Left colon (tissue), 2 donors: Measurements from ENCODE around the gene RBFA. TPM values are rescaled to one million over a fixed set of nuclear protein-coding genes. Genes with fewer than 3 reads are reported as not detected.

Experiments
- ATAC-seq: fragments of 200-7000 bp; cut with Tn5 transposase; one replicate; pipeline ENCODE4 v1.9.1; 2020; ENCODE audit warnings: mild to moderate bottlenecking, moderate library complexity
- DNase-seq, 2 donors: peaks; one replicate each; pipeline ENCODE4 v3.0.0-alpha.2; 2020
- intact Hi-C, 2 donors: fragments of 100-400 bp; cut with DNase I in 1 of 2; cut with micrococcal nuclease in 1 of 2; formaldehyde crosslinking; loops; one replicate each; pipeline versions ENCODE4 v1.11.2 to v1.14.0; 2022; cut with DNase I, micrococcal nuclease
- total RNA-seq, 2 donors: library from RNA; stranded (reverse); fragmentation: NEBNext Ultra II Directional; extraction: Animal tissue kit (Norgen Biotek cat#: 25700); gene quantifications; one replicate each; pipeline ENCODE4 v1.2.1, GENCODE V29; 2021
- donor health status: DM: no; HTN: no; CAD: no.
- donor health status: DM: yes; HTN: yes; CAD: no.

RBFA gene
- total RNA-seq, 2 donors from 2014 or later = 14.9 to 16.4 TPM

DNA sequence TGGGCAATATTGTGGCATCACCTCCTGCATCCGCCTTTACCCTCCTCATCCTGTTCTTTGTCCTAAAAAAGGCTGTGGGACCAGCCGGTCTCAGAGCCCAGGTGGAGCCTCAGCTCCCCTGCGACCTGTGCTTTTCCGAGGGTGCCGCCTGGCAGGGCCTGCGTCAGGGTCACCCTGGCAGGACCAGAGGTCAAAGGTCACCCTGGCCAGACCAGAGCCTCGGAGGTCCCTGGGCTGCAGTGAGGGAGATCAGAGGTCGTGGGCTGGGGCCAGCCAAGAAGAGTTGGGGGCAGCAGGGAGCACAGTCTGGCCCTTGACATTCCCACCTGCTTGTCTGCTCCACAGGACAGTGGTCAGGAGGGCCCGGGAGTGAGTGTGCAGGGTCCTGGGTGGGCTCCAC is 31.5 kb downstream of the RBFA start:
- ATAC-seq (no peak), DNase-seq (no peak)
- intact Hi-C loops = no loop called here

DNA sequence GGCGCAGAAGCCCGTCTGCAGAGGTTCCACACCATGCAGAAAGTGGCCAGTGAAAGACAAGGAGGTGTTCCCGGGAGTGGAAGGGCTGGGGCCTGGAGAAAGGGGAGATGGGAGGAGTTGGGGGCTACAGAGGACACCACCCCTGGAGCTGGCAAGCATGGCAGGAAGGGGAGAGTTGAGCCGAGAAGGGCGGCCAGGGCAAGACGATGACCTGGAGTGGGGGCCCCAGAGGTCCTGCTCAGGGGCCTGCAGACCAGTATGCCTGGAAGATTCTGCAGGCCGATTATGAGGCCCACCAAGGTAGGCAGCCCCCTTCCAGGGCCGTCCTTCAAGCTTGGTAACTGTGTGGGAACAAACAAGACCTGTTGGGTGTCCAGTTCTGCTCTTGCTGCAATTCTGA is 33.1 kb downstream of the RBFA start:
- intact Hi-C loops = no loop called here
- DNase-seq (no peak), ATAC-seq (no peak)

DNA sequence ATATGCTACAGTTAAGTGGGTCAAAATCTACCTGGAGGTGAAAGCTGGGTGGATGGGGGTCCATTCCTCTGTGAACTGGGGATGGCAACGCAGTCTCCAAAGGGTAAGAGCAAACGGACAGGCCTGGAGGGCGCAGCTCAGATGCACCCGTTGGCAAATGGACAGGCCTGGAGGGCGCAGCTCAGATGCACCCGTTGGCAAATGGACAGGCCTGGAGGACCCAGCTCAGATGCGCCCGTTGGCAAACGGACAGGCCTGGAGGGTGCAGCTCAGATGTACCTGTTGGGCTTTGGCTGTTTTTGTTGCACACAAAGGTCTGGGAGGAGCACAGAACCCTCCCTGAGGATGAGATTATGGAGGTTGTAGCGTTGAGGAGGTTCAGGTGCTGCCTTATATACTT is 33.7 kb downstream of the RBFA start:
- intact Hi-C loops = no loop called here

DNA sequence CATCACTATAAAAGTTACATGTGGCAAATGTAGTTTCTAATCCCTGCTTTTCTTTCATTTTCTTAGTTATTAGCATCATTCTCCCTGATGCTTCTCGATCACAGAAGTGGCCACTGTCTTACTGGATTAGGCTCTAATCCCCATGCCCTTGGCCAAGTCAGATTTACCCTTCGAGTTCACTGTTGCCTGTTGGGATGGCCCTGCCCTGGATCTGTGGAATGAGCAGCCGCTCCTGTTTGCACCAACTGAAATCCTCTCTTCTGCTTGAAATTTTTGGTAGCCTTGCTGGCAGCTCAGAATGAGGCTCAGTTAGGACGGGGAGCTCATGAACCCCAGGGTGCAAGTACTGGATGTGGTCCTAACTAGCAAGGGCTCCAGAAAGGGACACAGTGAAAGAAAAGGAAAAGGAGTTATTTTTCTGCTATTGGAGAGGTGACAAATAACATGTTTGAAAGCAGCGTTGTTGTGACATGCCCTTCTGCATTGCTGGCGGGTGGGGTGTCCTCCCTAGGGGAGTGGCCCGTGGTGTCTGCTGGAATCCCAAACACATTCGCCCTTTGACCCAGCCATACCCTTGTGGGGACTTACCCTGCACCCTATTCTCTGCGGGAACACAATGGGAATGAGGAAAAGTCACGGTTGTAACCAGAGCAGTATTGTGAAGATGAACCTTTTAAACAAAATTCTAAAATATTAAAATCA is 34.5 kb downstream of the RBFA start:
- DNase-seq (no peak), ATAC-seq (no peak)
- intact Hi-C loops = no loop called here

More for the DNA sequence above, 33.7 kb downstream of the RBFA start:
- DNase-seq = no peak
- ATAC-seq = no peak

DNA sequence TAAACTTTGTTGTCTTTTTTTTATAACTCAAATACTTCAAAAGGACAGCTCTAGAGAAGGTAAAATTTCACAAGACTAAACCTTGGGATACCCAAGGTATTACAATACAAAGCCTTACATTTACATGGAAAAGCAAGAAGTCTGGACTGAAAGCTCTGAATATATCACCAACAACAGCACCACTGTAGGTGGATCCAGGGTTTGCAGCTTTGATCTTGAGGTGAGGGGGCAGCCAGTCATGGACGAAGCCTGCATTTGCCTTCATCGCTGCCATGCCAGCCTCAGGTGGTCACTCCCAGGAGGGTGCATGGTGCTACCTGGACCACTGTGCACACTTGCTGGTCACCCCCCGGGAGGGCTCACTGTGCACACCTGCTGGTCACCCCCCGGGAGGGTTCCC is 36.6 kb downstream of the RBFA start:
- no peak for ATAC-seq
- intact Hi-C loops = no loop called here
- no peak for DNase-seq

DNA sequence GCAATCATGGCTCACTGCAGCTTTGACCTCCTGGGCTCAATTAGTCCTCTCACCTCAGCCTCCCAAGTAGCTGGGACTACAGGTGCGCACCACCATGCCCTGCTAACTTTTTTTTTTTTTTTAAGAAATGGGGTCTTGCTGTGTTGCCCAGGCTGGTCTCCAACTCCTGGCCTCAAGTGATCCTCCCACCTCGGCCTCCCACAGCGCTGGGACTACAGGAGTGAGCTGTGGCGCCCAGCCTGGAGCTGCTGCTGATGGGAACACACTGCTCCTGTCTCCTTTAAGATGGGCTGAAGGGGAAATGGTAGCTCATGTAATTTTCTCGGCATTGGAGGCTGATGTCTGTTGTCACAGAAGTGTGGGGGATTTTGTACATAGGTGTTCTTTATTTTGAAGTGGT is 39.9 kb downstream of the RBFA start:
- no peak for DNase-seq
- intact Hi-C loops = no loop called here

DNA sequence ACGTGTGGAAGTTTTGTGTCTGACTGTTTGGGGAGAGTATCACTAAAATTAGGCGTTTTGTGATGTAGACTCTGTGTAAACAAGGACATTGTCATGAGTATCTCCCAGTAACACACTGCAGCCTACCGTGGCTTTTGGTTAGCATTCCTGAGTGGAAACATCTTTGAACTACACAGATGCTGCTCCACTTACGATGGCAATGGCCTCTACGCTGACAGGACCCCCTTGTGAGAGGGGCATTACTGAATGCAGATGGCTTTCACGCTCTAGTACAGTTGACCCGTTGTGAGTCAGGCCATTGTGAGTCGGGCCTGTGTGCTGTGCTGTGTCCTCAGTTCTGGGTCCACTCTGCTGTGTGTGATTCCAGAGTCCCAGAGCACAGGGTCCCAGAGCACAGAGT is 40.5 kb downstream of the RBFA start:
- ATAC-seq = no peak
- no peak for DNase-seq
- intact Hi-C loops = no loop called here

More for the DNA sequence above, 39.9 kb downstream of the RBFA start:
- no peak for ATAC-seq

DNA sequence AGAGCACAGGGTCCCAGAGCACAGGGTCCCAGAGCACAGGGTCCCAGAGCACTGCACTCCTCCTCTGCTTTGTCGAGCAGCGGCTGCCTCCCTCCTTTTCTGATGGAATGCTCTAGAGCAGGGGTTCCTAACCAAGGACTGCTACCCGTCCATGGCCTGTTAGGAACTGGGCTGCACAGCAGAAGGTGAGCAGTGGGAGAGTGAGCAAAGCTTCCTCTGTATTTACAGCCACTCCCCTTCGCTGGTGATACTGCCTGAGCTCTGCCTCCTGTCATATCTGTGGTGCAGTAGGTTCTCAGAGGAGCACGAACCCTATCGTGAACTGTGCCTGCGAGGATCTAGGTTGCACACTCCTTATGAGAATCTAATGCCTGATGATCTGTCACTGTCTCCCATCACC is 41.7 kb downstream of the RBFA start:
- intact Hi-C loops = no loop called here
- ATAC-seq = no peak
- no peak for DNase-seq

DNA sequence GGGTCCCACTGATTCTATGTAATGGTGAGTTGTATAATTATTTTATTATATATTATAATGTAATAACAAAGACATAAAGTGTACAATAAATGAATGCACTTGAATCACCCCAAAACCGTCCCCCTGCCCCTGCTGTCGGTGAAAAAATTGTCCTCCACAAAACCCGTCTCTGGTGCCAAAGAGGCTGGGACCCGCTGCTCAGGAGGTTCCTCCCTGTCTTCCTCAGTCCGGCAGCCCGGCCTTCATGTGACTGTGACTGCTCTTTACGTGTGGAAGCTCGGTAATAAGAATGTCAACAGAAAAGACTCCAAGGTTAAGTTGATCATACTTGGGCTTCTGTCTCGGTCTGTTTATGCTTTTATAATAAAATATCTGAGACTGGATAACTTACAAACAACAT is 42.1 kb downstream of the RBFA start:
- DNase-seq (no peak), ATAC-seq (no peak)
- intact Hi-C loops = no loop called here

DNA sequence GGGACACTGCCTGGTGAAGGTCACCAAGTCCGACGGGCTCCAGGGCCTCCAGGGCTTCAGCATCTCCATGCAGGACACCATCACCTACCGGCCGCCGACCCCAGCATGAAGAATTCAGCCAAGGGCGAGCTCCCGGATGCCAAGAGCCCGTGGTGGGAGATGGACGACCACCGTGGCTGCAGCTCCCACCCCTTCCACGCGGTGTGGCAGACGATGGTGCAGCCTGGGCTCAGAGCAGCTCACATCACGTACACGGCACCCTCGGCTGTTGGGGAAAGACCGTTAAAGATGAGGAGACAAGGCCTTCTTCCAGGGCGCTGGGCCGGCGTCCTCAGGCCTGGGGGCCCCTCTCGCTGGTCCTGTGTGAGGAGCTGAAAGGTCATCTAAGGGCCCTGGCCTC is 43.6 kb downstream of the RBFA start:
- intact Hi-C loops = no loop called here
- DNase-seq = no peak
- ATAC-seq = no peak

Other genes with a start within 250 kb of the RBFA start
- gene KCNG2, start 236.5 kb upstream of the RBFA start, total RNA-seq = not detected
- gene SLC66A2, start 82.8 kb upstream of the RBFA start, total RNA-seq = 100 to 1,000 TPM in 1 of 2 donors, 10 to 100 TPM in 1; 59.4 to 119 TPM
- gene HSBP1L1, start 69.8 kb upstream of the RBFA start, total RNA-seq = 10 to 100 TPM; 42.4 to 77.8 TPM
- gene TXNL4A, start 45.9 kb upstream of the RBFA start, total RNA-seq = 10 to 100 TPM; 72.6 to 96.2 TPM
- gene ADNP2, start 74.8 kb downstream of the RBFA start, total RNA-seq = 10 to 100 TPM; 17.6 to 20.6 TPM
- gene PARD6G, start 213.1 kb downstream of the RBFA start, total RNA-seq = 1 to 10 TPM; 2.5 to 2.7 TPM